ENCODE measurements around the gene XRCC4. TPM values are rescaled to one million over a fixed set of nuclear protein-coding genes. Genes with fewer than 3 reads are reported as not detected.

The XRCC4 gene
- total RNA-seq, 1 donor from 2014 or later: 45.6 TPM

GRCh38 chr5:83049370-83049885 is 27.9 kb upstream of the XRCC4 start:
- Mint-ChIP-seq H3K4me1 (peaks cover 8% of the 10 kb centered on the region), H3K36me3 (peaks cover 25% of the 10 kb centered on the region), H3K4me3 (no peak overlapping the region), H3K27ac (no peak overlapping the region), H3K9me3 (no peaks in the 10 kb centered on the region), H3K27me3 (ENCODE audit: insufficient read depth, low read depth) (no peaks in the 10 kb centered on the region)
- TF ChIP-seq EZH2 (IDR thresholded peaks at IDR 0.05) (no peak), CTCF (IDR thresholded peaks at IDR 0.05) (no peak), EZH2phosphoT487 (IDR thresholded peaks at IDR 0.05) (no peak)
- Histone ChIP-seq H2AFZ (replicated peaks) (no peak overlapping the region), H3K4me1 (no peaks in the 10 kb centered on the region), H3K79me2 (ENCODE audit: low read depth) (no peaks in the 10 kb centered on the region), H3K27ac (no peak overlapping the region), H3K36me3 (no peaks in the 10 kb centered on the region), H3K9me3 (ENCODE audit: low read depth) (no peaks in the 10 kb centered on the region), H3K4me2 (no peak overlapping the region), H3F3A (ENCODE audit: low read depth) (no peaks in the 10 kb centered on the region), H3K4me3 (no peak overlapping the region), H4K20me1 (ENCODE audit: low read depth) (no peaks in the 10 kb centered on the region), H3K9ac (no peak overlapping the region), H3K27me3 (no peaks in the 10 kb centered on the region)
- DNase-seq (ENCODE audit: low spot score): no peak

DNA sequence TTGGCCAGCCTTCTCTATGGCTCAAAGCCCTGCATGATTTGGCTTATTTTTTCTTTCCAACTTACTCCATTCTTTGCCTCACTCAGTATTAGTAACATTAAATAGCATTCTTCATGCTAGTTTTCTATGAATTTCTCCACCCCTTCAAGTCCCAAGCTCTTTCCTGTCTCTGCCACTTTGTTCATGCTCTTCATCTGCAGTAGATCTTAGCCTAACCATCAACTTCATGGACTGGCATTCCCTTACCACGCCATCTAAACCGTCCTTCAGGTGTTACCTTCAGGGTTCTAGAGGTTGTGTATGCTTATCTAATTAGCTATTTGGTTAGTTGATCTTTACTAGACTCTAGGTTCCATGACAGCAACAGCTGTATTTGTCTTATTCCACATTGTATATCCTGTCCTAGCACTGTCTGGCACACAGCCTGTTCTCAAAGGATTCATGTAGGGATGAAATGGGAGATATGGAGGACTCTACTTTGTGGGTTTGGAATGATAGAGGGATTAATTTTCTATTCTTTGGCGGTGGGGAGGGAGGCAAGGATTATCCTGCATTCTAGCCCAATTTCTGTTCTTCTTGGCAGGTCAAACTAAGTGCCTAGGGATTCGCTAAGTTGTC is 26.5 kb upstream of the XRCC4 start:
- peaks cover 8% of the 10 kb centered on the region for H3K4me1 Mint-ChIP-seq
- Histone ChIP-seq H3K36me3 (no peaks in the 10 kb centered on the region), H3K79me2 (ENCODE audit: low read depth) (no peaks in the 10 kb centered on the region), H3F3A (ENCODE audit: low read depth) (no peaks in the 10 kb centered on the region), H3K4me1 (no peaks in the 10 kb centered on the region), H3K27me3 (no peaks in the 10 kb centered on the region), H3K9me3 (ENCODE audit: low read depth) (no peaks in the 10 kb centered on the region), H2AFZ (replicated peaks) (no peak overlapping the region), H3K9ac (no peak overlapping the region), H3K4me3 (no peak overlapping the region), H4K20me1 (ENCODE audit: low read depth) (no peaks in the 10 kb centered on the region), H3K4me2 (no peak overlapping the region), H3K27ac (no peak overlapping the region)
- no peak overlapping the region for H3K27ac Mint-ChIP-seq
- H3K4me3 Mint-ChIP-seq: no peak overlapping the region
- DNase-seq (ENCODE audit: low spot score): no peak
- H3K27me3 Mint-ChIP-seq (ENCODE audit: insufficient read depth, low read depth): no peaks in the 10 kb centered on the region
- TF ChIP-seq EZH2 (IDR thresholded peaks at IDR 0.05): no peak
- no peak for TF ChIP-seq EZH2phosphoT487 (IDR thresholded peaks at IDR 0.05)
- TF ChIP-seq CTCF (IDR thresholded peaks at IDR 0.05): no peak
- no peaks in the 10 kb centered on the region for H3K9me3 Mint-ChIP-seq
- H3K36me3 Mint-ChIP-seq: peaks cover 32% of the 10 kb centered on the region

- H3K9ac ChIP-seq: no peak overlapping the region
- peaks cover 20% of the 10 kb centered on the region for H3K79me2 ChIP-seq (ENCODE audit: low read depth)
- no peak overlapping the region for H3K4me3 Mint-ChIP-seq
- TF ChIP-seq EZH2phosphoT487 (IDR thresholded peaks at IDR 0.05): no peak
- TF ChIP-seq EZH2 (IDR thresholded peaks at IDR 0.05): no peak
- no peak for TF ChIP-seq CTCF (IDR thresholded peaks at IDR 0.05)
- H3K27ac ChIP-seq: no peak overlapping the region
- H3K27me3 ChIP-seq: no peaks in the 10 kb centered on the region
- peaks cover 12% of the 10 kb centered on the region for H3K36me3 ChIP-seq
- no peaks in the 10 kb centered on the region for H3K27me3 Mint-ChIP-seq (ENCODE audit: insufficient read depth, low read depth)
- no peaks in the 10 kb centered on the region for H3K4me1 ChIP-seq
- H3K4me3 ChIP-seq: no peak overlapping the region
- no peaks in the 10 kb centered on the region for H3K4me1 Mint-ChIP-seq
- no peak overlapping the region for H3K27ac Mint-ChIP-seq
- no peaks in the 10 kb centered on the region for H3K9me3 ChIP-seq (ENCODE audit: low read depth)
- H3K36me3 Mint-ChIP-seq: peaks cover 35% of the 10 kb centered on the region
- H2AFZ ChIP-seq (replicated peaks): no peak overlapping the region
- H3K9me3 Mint-ChIP-seq: no peaks in the 10 kb centered on the region
- H3K4me2 ChIP-seq: no peak overlapping the region
- no peaks in the 10 kb centered on the region for H3F3A ChIP-seq (ENCODE audit: low read depth)
- no peak for DNase-seq (ENCODE audit: low spot score)
- no peaks in the 10 kb centered on the region for H4K20me1 ChIP-seq (ENCODE audit: low read depth)
These were observed 22.2 kb upstream of the XRCC4 start for GRCh38 chr5:83055166-83055565.

Data from neural progenitor cell (in vitro differentiated cells).